GM18499 (cell line): ENCODE measurements around the gene CTBP1.
"Not testable (repeated sequence)": the region's sequence is repeated elsewhere in the genome, so short reads cannot be mapped to it uniquely, and the experiment has no call there.

ENCODE experiments used
- ATAC-seq: cut with Tn5 transposase; IDR thresholded peaks from one replicate; pipeline ENCODE4 v1.9.1; 2021; ENCODE audit warnings: moderate number of reproducible peaks; ENCODE audit not compliant: insufficient read depth, unreplicated experiment

CTBP1 gene

GRCh38 chr4:1248245-1249147 is at the start of gene CTBP1:
Gene CTBP1 (minus strand): TSS chr4:1249130. CDS start chr4:1241331, 7,799 bp downstream.
- ATAC-seq = peak; percentile 25

- ATAC-seq = no peak
These were observed 49.5 kb upstream of the CTBP1 start for GRCh38 chr4:1298461-1298860.

- no peak for ATAC-seq
These were observed 48.8 kb upstream of the CTBP1 start for GRCh38 chr4:1297456-1298325.

- ATAC-seq = no peak
These were observed 48.1 kb upstream of the CTBP1 start for GRCh38 chr4:1297023-1297395.

- no peak for ATAC-seq
These were observed 47.5 kb upstream of the CTBP1 start for GRCh38 chr4:1296324-1297022.

GRCh38 chr4:1295405-1296055 is 46.6 kb upstream of the CTBP1 start:
- ATAC-seq = no peak

GRCh38 chr4:1294891-1295290 is 46.0 kb upstream of the CTBP1 start:
- ATAC-seq = no peak

GRCh38 chr4:1294424-1294823 is 45.5 kb upstream of the CTBP1 start:
- no peak for ATAC-seq

- ATAC-seq = no peak
These were observed 45.1 kb upstream of the CTBP1 start for GRCh38 chr4:1293991-1294390.

GRCh38 chr4:1293531-1293941 is 44.6 kb upstream of the CTBP1 start:
- ATAC-seq = no peak

- ATAC-seq = not testable (repeated sequence)
These were observed 43.7 kb upstream of the CTBP1 start for GRCh38 chr4:1292703-1293011.

GRCh38 chr4:1291996-1292702 is 43.2 kb upstream of the CTBP1 start:
- ATAC-seq = no peak

GRCh38 chr4:1291091-1291490 is 42.2 kb upstream of the CTBP1 start:
- ATAC-seq = no peak

- no peak for ATAC-seq
These were observed 41.4 kb upstream of the CTBP1 start for GRCh38 chr4:1290165-1290977.

GRCh38 chr4:1289207-1290164 is 40.6 kb upstream of the CTBP1 start, which contains the start of gene MAEA:
Gene MAEA (plus strand): TSS chr4:1289891. CDS start chr4:1289914, 23 bp downstream.
- ATAC-seq = peak; percentile 84

GRCh38 chr4:1288786-1289185 is 39.9 kb upstream of the CTBP1 start:
- ATAC-seq = no peak

- ATAC-seq = no peak
These were observed 37.0 kb upstream of the CTBP1 start for GRCh38 chr4:1285790-1286553.
